ENCODE results near the gene KCNE4.

The KCNE4 gene

DNA sequence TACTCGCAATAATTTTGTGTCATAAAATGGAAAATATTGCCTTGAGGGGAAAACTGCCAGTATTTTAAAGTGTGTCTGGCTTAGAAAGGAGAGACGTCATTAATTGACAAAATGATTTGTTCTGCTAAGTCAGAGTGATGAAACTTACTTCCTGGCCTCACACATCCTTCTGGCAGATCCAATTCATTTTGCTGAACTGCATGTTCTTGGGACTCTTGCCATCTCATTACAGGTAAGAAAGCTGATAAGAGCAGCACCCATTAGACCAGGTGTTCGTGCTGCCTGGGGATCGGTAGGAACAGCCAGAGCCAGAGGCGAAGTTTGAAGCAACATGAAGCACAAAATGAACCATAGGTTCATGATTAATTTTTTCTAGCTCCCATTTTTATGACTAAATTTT lies 38.0 kb downstream of the KCNE4 start (continued):
- TF ChIP-seq, protein P1, sequence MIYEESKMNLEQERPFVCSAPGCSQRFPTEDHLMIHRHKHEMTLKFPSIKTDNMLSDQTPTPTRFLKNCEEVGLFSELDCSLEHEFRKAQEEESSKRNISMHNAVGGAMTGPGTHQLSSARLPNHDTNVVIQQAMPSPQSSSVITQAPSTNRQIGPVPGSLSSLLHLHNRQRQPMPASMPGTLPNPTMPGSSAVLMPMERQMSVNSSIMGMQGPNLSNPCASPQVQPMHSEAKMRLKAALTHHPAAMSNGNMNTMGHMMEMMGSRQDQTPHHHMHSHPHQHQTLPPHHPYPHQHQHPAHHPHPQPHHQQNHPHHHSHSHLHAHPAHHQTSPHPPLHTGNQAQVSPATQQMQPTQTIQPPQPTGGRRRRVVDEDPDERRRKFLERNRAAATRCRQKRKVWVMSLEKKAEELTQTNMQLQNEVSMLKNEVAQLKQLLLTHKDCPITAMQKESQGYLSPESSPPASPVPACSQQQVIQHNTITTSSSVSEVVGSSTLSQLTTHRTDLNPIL (CRISPR knock-in tag; IDR thresholded peaks at IDR 0.05; ENCODE audit: low read depth), result no peak
- no peak for TF ChIP-seq ZC3H10 (CRISPR knock-in tag; IDR thresholded peaks at IDR 0.05)
- TF ChIP-seq GLIS3 (CRISPR knock-in tag; IDR thresholded peaks at IDR 0.05), result no peak

DNA sequence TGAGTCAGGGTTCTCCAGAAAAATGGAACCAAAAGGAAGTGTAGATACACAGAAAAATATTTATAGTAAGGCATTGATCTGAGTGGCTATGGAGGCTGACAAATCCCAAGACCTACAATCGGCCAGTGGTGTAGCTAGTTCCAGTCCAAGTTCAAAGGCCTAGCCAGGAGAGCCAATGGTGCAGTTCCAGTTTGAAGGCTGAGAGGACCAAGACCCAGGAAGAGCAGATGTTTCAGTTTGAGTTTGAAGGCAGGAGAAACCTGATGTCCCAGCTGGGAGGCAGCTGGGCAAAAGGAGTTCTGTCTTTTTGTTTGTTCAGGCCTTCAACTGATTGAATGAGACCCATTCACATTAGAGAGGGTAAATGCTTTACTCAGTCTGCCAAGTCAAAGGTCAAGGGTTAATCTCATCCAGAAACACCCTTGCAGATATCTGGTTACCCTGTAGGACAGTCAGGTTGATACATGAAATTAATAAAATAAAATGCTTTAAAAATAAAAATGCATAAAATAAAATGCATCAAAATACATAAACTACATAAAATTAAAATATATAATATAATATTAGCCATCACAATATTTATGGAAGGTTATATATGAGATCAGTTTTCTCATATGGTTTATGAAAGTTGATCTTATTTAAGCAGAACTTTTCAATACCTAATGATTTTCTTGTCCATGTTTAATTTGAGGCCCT lies 38.7 kb downstream of the KCNE4 start:
- TF ChIP-seq GLIS3 (CRISPR knock-in tag; IDR thresholded peaks at IDR 0.05), result no peak
- TF ChIP-seq, protein P2, sequence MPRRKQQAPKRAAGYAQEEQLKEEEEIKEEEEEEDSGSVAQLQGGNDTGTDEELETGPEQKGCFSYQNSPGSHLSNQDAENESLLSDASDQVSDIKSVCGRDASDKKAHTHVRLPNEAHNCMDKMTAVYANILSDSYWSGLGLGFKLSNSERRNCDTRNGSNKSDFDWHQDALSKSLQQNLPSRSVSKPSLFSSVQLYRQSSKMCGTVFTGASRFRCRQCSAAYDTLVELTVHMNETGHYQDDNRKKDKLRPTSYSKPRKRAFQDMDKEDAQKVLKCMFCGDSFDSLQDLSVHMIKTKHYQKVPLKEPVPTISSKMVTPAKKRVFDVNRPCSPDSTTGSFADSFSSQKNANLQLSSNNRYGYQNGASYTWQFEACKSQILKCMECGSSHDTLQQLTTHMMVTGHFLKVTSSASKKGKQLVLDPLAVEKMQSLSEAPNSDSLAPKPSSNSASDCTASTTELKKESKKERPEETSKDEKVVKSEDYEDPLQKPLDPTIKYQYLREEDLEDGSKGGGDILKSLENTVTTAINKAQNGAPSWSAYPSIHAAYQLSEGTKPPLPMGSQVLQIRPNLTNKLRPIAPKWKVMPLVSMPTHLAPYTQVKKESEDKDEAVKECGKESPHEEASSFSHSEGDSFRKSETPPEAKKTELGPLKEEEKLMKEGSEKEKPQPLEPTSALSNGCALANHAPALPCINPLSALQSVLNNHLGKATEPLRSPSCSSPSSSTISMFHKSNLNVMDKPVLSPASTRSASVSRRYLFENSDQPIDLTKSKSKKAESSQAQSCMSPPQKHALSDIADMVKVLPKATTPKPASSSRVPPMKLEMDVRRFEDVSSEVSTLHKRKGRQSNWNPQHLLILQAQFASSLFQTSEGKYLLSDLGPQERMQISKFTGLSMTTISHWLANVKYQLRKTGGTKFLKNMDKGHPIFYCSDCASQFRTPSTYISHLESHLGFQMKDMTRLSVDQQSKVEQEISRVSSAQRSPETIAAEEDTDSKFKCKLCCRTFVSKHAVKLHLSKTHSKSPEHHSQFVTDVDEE (CRISPR knock-in tag; IDR thresholded peaks at IDR 0.05), result no peak
- no peak for TF ChIP-seq ZNF70 (CRISPR knock-in tag; IDR thresholded peaks at IDR 0.05)
- no peak for TF ChIP-seq OSR1 (CRISPR knock-in tag; IDR thresholded peaks at IDR 0.05)
- TF ChIP-seq ARNTL (CRISPR knock-in tag; IDR thresholded peaks at IDR 0.05; ENCODE audit: borderline replicate concordance, low read depth), result no peak
- TF ChIP-seq ZFP30 (CRISPR knock-in tag; IDR thresholded peaks at IDR 0.05), result no peak
- TF ChIP-seq ESRRG (CRISPR knock-in tag; IDR thresholded peaks at IDR 0.05), result no peak
- TF ChIP-seq ZFP3 (CRISPR knock-in tag; IDR thresholded peaks at IDR 0.05), result no peak
- TF ChIP-seq CSDC2 (CRISPR knock-in tag; IDR thresholded peaks at IDR 0.05), result no peak
- TF ChIP-seq PPARA (CRISPR knock-in tag; IDR thresholded peaks at IDR 0.05; ENCODE audit: borderline replicate concordance), result no peak
- TF ChIP-seq RARB (CRISPR knock-in tag; IDR thresholded peaks at IDR 0.05), result no peak
- TF ChIP-seq, protein P3, sequence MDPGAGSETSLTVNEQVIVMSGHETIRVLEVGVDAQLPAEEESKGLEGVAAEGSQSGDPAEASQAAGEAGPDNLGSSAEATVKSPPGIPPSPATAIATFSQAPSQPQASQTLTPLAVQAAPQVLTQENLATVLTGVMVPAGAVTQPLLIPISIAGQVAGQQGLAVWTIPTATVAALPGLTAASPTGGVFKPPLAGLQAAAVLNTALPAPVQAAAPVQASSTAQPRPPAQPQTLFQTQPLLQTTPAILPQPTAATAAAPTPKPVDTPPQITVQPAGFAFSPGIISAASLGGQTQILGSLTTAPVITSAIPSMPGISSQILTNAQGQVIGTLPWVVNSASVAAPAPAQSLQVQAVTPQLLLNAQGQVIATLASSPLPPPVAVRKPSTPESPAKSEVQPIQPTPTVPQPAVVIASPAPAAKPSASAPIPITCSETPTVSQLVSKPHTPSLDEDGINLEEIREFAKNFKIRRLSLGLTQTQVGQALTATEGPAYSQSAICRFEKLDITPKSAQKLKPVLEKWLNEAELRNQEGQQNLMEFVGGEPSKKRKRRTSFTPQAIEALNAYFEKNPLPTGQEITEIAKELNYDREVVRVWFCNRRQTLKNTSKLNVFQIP (CRISPR knock-in tag; IDR thresholded peaks at IDR 0.05; ENCODE audit: borderline replicate concordance, low read depth), result no peak
- TF ChIP-seq ZC3H10 (CRISPR knock-in tag; IDR thresholded peaks at IDR 0.05), result no peak
- no peak for ATAC-seq

DNA sequence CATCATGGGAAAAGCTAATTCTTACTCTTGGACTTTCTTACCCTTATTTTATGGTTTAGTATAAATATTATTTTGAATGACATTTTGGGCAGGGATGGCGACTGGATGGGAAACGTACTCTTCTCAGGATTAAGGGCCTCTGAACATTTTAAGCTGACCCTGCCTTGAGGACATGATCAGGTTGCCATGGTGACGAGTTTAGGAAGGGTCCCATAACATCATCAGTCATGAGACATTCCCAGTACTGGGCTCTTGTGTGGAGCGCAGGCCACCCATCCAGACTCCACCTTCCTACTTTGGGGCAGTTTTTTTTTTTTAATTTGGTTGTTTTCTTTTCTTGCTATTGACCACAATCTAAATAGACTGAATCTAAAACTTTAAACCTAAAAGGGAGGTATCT lies 40.7 kb downstream of the KCNE4 start:
- no peak for ATAC-seq
- TF ChIP-seq GLIS3 (CRISPR knock-in tag; IDR thresholded peaks at IDR 0.05), result no peak
- TF ChIP-seq ESRRG (CRISPR knock-in tag; IDR thresholded peaks at IDR 0.05), result no peak
- TF ChIP-seq ZNF70 (CRISPR knock-in tag; IDR thresholded peaks at IDR 0.05), result no peak
- TF ChIP-seq ZC3H10 (CRISPR knock-in tag; IDR thresholded peaks at IDR 0.05), result no peak
- no peak for TF ChIP-seq CSDC2 (CRISPR knock-in tag; IDR thresholded peaks at IDR 0.05)
- TF ChIP-seq, protein P1 (CRISPR knock-in tag; IDR thresholded peaks at IDR 0.05; ENCODE audit: low read depth), result no peak
- TF ChIP-seq, protein P4, sequence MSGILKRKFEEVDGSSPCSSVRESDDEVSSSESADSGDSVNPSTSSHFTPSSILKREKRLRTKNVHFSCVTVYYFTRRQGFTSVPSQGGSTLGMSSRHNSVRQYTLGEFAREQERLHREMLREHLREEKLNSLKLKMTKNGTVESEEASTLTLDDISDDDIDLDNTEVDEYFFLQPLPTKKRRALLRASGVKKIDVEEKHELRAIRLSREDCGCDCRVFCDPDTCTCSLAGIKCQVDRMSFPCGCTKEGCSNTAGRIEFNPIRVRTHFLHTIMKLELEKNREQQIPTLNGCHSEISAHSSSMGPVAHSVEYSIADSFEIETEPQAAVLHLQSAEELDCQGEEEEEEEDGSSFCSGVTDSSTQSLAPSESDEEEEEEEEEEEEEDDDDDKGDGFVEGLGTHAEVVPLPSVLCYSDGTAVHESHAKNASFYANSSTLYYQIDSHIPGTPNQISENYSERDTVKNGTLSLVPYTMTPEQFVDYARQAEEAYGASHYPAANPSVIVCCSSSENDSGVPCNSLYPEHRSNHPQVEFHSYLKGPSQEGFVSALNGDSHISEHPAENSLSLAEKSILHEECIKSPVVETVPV (CRISPR knock-in tag; IDR thresholded peaks at IDR 0.05), result no peak
- TF ChIP-seq SNAI2 (CRISPR knock-in tag; IDR thresholded peaks at IDR 0.05), result no peak
- TF ChIP-seq, protein P5, sequence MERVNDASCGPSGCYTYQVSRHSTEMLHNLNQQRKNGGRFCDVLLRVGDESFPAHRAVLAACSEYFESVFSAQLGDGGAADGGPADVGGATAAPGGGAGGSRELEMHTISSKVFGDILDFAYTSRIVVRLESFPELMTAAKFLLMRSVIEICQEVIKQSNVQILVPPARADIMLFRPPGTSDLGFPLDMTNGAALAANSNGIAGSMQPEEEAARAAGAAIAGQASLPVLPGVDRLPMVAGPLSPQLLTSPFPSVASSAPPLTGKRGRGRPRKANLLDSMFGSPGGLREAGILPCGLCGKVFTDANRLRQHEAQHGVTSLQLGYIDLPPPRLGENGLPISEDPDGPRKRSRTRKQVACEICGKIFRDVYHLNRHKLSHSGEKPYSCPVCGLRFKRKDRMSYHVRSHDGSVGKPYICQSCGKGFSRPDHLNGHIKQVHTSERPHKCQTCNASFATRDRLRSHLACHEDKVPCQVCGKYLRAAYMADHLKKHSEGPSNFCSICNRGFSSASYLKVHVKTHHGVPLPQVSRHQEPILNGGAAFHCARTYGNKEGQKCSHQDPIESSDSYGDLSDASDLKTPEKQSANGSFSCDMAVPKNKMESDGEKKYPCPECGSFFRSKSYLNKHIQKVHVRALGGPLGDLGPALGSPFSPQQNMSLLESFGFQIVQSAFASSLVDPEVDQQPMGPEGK (CRISPR knock-in tag; IDR thresholded peaks at IDR 0.05; ENCODE audit: borderline replicate concordance), result no peak
- TF ChIP-seq RARB (CRISPR knock-in tag; IDR thresholded peaks at IDR 0.05), result no peak
- TF ChIP-seq ARNTL (CRISPR knock-in tag; IDR thresholded peaks at IDR 0.05; ENCODE audit: borderline replicate concordance, low read depth), result no peak
- TF ChIP-seq, protein P3 (CRISPR knock-in tag; IDR thresholded peaks at IDR 0.05; ENCODE audit: borderline replicate concordance, low read depth), result no peak
